AG04449 (cell line): Measurements from ENCODE around the gene NCOR1.

Experiments
- CTCF ChIA-PET: fragments of 350-600 bp; formaldehyde crosslinking; extraction: SDS; loops from one replicate; lab custom pipeline; 2021; ENCODE audit warnings: antibody characterized with exemption; lab: Yijun Ruan, JAX
- POLR2A ChIA-PET: fragments of 400-600, 350-600 bp; formaldehyde crosslinking; extraction: SDS; loops from one replicate; lab custom pipeline; 2020; ENCODE audit warnings: antibody characterized with exemption, inconsistent platforms; lab: Yijun Ruan, JAX
- DNase-seq: peaks from one replicate; pipeline ENCODE4 v3.0.0-alpha.2; 2010; ENCODE audit warnings: low read depth, low spot score
- H3K4me3 ChIP-seq: 2 replicates; pipeline ENCODE4 v1.5.1; 2011; ENCODE audit warnings: low read depth, mild to moderate bottlenecking, control low read depth, low read length
- CTCF ChIP-seq: IDR thresholded peaks from one replicate; pipeline ENCODE4 v1.5.1; 2011; ENCODE audit warnings: mild to moderate bottlenecking, moderate library complexity, low read length, control low read depth, inconsistent platforms; ENCODE audit not compliant: insufficient read depth; ENCODE audit errors: missing control alignments

Gene NCOR1

DNA sequence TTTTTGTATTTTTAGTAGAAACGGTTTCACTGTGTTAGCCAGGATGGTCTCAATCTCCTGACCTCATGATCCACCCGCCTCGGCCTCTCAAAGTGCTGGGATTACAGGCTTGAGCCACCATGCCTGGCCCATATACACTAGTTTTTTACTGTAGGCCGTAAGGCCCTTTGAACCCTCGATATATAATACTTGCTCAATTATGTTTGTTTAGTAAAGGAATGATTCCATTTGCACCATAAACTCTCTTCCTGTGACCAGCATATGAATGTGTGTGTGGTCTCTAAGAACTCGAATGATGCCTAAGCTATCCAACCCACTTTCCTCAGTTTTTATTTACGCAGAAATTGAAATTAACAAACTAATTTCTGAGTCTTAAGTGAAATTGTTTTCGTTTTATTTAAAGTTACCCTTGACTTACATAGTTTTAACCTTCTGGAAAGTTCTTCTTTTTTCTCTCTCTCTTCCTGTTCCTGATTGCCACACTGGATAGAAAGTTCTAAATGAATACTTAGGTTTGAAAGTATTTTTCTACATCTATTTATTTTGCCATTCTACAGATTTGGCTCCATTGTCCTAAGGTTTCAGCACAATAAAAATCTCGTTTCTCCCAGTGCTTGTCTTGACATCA lies 39.6 kb upstream of the NCOR1 start:
- H3K4me3 ChIP-seq: no peak overlapping the region
- no peak for TF ChIP-seq CTCF
- ChIA-PET POLR2A (no interaction called here), CTCF (interaction anchor here (1.2 to 1.5 kb wide), 2 partner anchors 19 to 29 kb away, joined by 3 to 4 read pairs; no protein-coding TSS in a partner anchor)
- DNase-seq: no peak

- DNase-seq: no peak
- TF ChIP-seq CTCF: no peak
- ChIA-PET CTCF (interaction anchor here (1.1 kb wide), 1 partner anchor 21 kb away, joined by 3 read pairs; no protein-coding TSS in a partner anchor), POLR2A (interaction anchor here (0.7 to 1.6 kb wide), 3 partner anchors 35 to 1701 kb away, joined by 3 to 5 read pairs (median 4); partner anchors contain the start of gene UBB)
- no peak overlapping the region for H3K4me3 ChIP-seq
Observed at GRCh38 chr17:16251556-16251955, 36.2 kb upstream of the NCOR1 start.

DNA sequence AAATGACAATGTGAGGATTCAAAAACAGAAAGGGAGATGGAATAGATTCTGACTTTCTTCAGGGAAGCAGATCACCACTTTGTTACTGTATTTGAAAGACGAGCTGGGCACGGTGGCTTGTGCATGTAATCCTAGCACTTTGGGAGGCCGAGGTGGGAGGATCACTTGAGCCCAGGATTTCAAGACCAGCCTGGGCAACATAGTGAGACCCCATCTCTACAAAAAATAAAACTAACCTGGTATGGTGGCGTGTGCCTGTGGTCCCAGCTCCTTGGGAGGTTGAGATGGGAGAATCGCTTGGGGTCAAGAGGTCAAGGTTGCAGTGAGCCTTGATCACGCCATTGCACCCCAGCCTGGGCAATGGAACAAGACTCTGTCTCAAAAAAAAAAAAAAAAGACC lies 35.7 kb upstream of the NCOR1 start:
- ChIA-PET CTCF (interaction anchor here (1.1 kb wide), 1 partner anchor 20 kb away, joined by 3 read pairs; no protein-coding TSS in a partner anchor), POLR2A (interaction anchor here (0.7 to 1.6 kb wide), 3 partner anchors 35 to 1701 kb away, joined by 3 to 5 read pairs (median 4); partner anchors contain the start of gene UBB)
- TF ChIP-seq CTCF: no peak
- DNase-seq: no peak
- H3K4me3 ChIP-seq: no peak overlapping the region

- POLR2A ChIA-PET: interaction anchor here (1.2 to 1.6 kb wide), 2 partner anchors 35 to 130 kb away, joined by 3 to 4 read pairs; partner anchors contain the start of gene UBB
- peak; percentile 51 for DNase-seq
- H3K4me3 ChIP-seq: no peak overlapping the region
- CTCF ChIA-PET: interaction anchor here (1.1 kb wide), 1 partner anchor 20 kb away, joined by 3 read pairs; no protein-coding TSS in a partner anchor
- TF ChIP-seq CTCF: no peak
Observed at GRCh38 chr17:16250635-16251034, 35.3 kb upstream of the NCOR1 start.

DNA sequence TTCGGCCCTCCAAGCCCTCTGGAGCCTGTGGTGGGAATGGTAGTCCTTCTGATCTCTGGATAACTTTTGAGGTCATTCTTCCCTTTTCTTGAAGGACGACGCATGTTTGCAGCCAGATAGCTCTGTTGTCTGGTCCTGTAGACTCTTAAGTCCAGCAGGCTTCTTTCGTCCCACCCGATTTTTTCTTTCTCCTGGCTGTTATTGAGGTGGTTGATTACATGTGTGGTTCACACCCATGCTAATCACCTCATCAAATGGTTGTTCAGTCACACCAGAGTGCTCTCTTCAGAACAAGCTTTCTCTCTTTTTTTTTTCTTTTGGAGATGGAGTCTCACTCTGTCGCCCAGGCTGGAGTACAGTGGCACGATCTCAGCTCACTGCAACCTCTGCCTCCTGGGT lies 32.3 kb upstream of the NCOR1 start:
- POLR2A ChIA-PET: no interaction called here
- no peak for DNase-seq
- no peak overlapping the region for H3K4me3 ChIP-seq
- CTCF ChIA-PET: interaction anchor here (1.2 kb wide), 1 partner anchor 9 kb away, joined by 3 read pairs; no protein-coding TSS in a partner anchor
- no peak for TF ChIP-seq CTCF
